HTR-8/SVneo (cell line): Measurements from ENCODE around the gene ANKS1B.
"Not testable (repeated sequence)": the region's sequence is repeated elsewhere in the genome, so short reads cannot be mapped to it uniquely, and the experiment has no call there.

Source experiments
- DNase-seq: peaks from one replicate; pipeline ENCODE4 v3.0.0; 2011; ENCODE audit warnings: low spot score, mixed read lengths; ENCODE audit not compliant: insufficient read length
- FAIRE-seq: peaks from 2 replicates; lab custom pipeline; 2011; peaks lifted over from hg19 to GRCh38; lab: Jason Lieb, UNC

The ANKS1B gene

GRCh38 chr12:99901181-99901580 is 83.6 kb downstream of the ANKS1B start:
- no peak for FAIRE-seq
- DNase-seq: no peak

- no peak for FAIRE-seq
Observed at GRCh38 chr12:99898645-99899044, 86.1 kb downstream of the ANKS1B start.

GRCh38 chr12:99879439-99879838 is 105.3 kb downstream of the ANKS1B start:
- DNase-seq: no peak
- no peak for FAIRE-seq

More at GRCh38 chr12:99898645-99899044, 86.1 kb downstream of the ANKS1B start:
- DNase-seq: no peak

GRCh38 chr12:99875081-99875480 is 109.7 kb downstream of the ANKS1B start:
- no peak for FAIRE-seq
- no peak for DNase-seq

GRCh38 chr12:99870085-99870484 is 114.7 kb downstream of the ANKS1B start:
- FAIRE-seq (no peak), DNase-seq (no peak)

GRCh38 chr12:99861731-99862130 is 123.0 kb downstream of the ANKS1B start:
- FAIRE-seq: no peak

GRCh38 chr12:99859126-99859525 is 125.6 kb downstream of the ANKS1B start:
- no peak for FAIRE-seq
- DNase-seq: no peak

More at GRCh38 chr12:99861731-99862130, 123.0 kb downstream of the ANKS1B start:
- no peak for DNase-seq

- FAIRE-seq (no peak), DNase-seq (no peak)
Observed at GRCh38 chr12:99852666-99853065, 132.1 kb downstream of the ANKS1B start.

GRCh38 chr12:99847936-99848335 is 136.8 kb downstream of the ANKS1B start:
- no peak for FAIRE-seq
- no peak for DNase-seq

- FAIRE-seq: no peak
- no peak for DNase-seq
Observed at GRCh38 chr12:99834710-99835109, 150.0 kb downstream of the ANKS1B start.

- FAIRE-seq (no peak), DNase-seq (no peak)
Observed at GRCh38 chr12:99833397-99833796, 151.3 kb downstream of the ANKS1B start.

GRCh38 chr12:99824900-99825542 is 159.7 kb downstream of the ANKS1B start:
- no peak for DNase-seq
- peak; percentile 16 for FAIRE-seq

GRCh38 chr12:99822273-99822672 is 162.5 kb downstream of the ANKS1B start:
- DNase-seq (no peak), FAIRE-seq (no peak)

GRCh38 chr12:99810718-99811593 is 173.8 kb downstream of the ANKS1B start:
- DNase-seq: peak; percentile 6
- FAIRE-seq: no peak

GRCh38 chr12:99809909-99810308 is 174.8 kb downstream of the ANKS1B start:
- DNase-seq (no peak), FAIRE-seq (no peak)

GRCh38 chr12:99806304-99806703 is 178.4 kb downstream of the ANKS1B start:
- FAIRE-seq: no peak
- no peak for DNase-seq

GRCh38 chr12:99804715-99805114 is 180.0 kb downstream of the ANKS1B start:
- FAIRE-seq (no peak), DNase-seq (no peak)

GRCh38 chr12:99800605-99801004 is 184.1 kb downstream of the ANKS1B start:
- DNase-seq (no peak), FAIRE-seq (no peak)

GRCh38 chr12:99797931-99798330 is 186.8 kb downstream of the ANKS1B start:
- DNase-seq, FAIRE-seq: not testable (repeated sequence)

- no peak for DNase-seq
Observed at GRCh38 chr12:99783421-99783820, 201.3 kb downstream of the ANKS1B start.

GRCh38 chr12:99772274-99772673 is 212.5 kb downstream of the ANKS1B start:
- no peak for DNase-seq
- FAIRE-seq: no peak

More at GRCh38 chr12:99783421-99783820, 201.3 kb downstream of the ANKS1B start:
- no peak for FAIRE-seq
